Tibial nerve (tissue), 4 donors: ENCODE measurements around the gene ADM5. TPM values are rescaled to one million over a fixed set of nuclear protein-coding genes. Genes with fewer than 3 reads are reported as not detected.

ENCODE experiments used
- DNase-seq, 2 donors: peaks; one replicate each; pipeline ENCODE4 v3.0.0-alpha.2; 2019; ENCODE audit warnings: low spot score in 2 of 2
- H3K27ac ChIP-seq, 4 donors: fragments of 200-600 bp; sonication (generic) in 3 of 4; one replicate each; pipeline ENCODE4 v1.5.1; 2017 to 2019; ENCODE audit warnings: mild to moderate bottlenecking in 1 of 4
- H3K27me3 ChIP-seq, 2 donors: fragments of 200-600 bp; sonication (generic) in 1 of 2; one replicate each; pipeline versions ENCODE4 v1.5.1 to v1.6.0; 2017 to 2019
- H3K36me3 ChIP-seq, 3 donors: fragments of 200-600 bp; sonication (generic); one replicate each; pipeline ENCODE4 v1.5.1; 2018 to 2019
- H3K4me1 ChIP-seq, 4 donors: fragments of 200-600 bp; sonication (generic) in 3 of 4; one replicate each; pipeline ENCODE4 v1.5.1; 2017 to 2019
- H3K4me3 ChIP-seq, 4 donors: fragments of 200-600 bp; sonication (generic) in 3 of 4; one replicate each; pipeline ENCODE4 v1.5.1; 2017 to 2019; ENCODE audit warnings: mild to moderate bottlenecking in 1 of 4, moderate library complexity in 1 of 4
- H3K9me3 ChIP-seq, 4 donors: fragments of 200-600 bp; sonication (generic) in 3 of 4; one replicate each; pipeline ENCODE4 v1.5.1; 2017 to 2019
- CTCF ChIP-seq, 5 experiments: fragments of 200-600 bp in 3 of 5; fragments of 450-650 bp in 2 of 5; sonication (generic) in 3 of 5; IDR thresholded peaks; one replicate each; pipeline ENCODE4 v1.5.1; 2016 to 2019; ENCODE audit warnings: antibody characterized with exemption in 5 of 5, mild to moderate bottlenecking in 3 of 5, moderate library complexity in 2 of 5
- EP300 ChIP-seq, 2 donors: sonication (generic); formaldehyde crosslinking; IDR thresholded peaks; one replicate each; pipeline ENCODE4 v1.6.1; 2017; ENCODE audit warnings: antibody characterized with exemption in 2 of 2, mild to moderate bottlenecking in 1 of 2
- POLR2A ChIP-seq, 2 donors: fragments of 450-650 bp; IDR thresholded peaks; one replicate each; pipeline ENCODE4 v1.6.1; 2017; ENCODE audit warnings: antibody characterized with exemption in 2 of 2, mild to moderate bottlenecking in 2 of 2, moderate library complexity in 2 of 2
- WGBS, 2 donors: methylation state at CpG; one replicate each; pipeline ENCODE4 v1.1.5; 2018; 5-methylcytosine and 5-hydroxymethylcytosine counted together
- total RNA-seq, 4 donors: library from RNA; depleted of rRNA; stranded (reverse); fragments of >200 nt; gene quantifications; one replicate each; pipeline ENCODE4 v1.1.0, GENCODE V29; 2016

Gene ADM5
- total RNA-seq, 4 donors from 2014 or later, result 1.5 to 4.3 TPM; not detected in 2

DNA sequence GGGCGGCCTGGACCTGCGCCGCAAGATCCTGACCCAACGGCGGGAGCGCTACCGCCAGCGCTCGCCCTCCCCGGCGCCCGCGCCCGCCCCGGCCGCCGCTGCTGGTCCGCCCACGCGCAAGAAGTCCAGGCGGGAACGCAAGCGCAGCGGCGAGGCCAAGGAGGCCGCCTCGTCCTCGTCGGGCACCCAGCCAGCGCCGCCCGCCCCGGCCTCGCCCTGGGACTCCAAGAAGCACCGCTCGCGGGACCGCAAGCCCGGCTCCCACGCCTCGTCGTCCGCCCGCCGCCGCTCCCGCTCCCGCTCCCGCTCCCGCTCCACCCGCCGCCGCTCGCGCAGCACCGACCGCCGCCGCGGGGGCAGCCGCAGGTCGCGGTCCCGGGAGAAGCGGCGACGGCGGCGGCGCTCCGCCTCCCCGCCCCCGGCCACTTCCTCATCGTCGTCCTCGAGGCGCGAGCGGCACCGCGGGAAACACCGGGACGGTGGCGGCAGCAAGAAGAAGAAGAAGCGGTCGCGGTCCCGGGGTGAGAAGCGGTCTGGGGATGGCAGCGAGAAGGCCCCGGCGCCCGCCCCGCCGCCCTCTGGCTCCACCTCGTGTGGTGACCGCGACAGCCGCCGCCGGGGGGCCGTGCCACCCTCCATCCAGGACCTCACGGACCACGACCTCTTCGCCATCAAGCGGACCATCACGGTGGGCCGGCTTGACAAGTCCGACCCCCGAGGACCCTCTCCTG is 37.4 kb upstream of the ADM5 start:
- Histone ChIP-seq H3K9me3 (no peaks in the 10 kb centered on the region), H3K4me3 (no peak overlapping the region), H3K27ac (no peak overlapping the region), H3K4me1 (no peaks in the 10 kb centered on the region), H3K27me3 (no peaks in the 10 kb centered on the region), H3K36me3 (peaks cover 5 to 100% (median 39%) of the 10 kb centered on the region in 3 donors)
- no peak for TF ChIP-seq CTCF (IDR thresholded peaks at IDR 0.05)
- TF ChIP-seq EP300 (IDR thresholded peaks at IDR 0.05), result no peak
- TF ChIP-seq POLR2A (IDR thresholded peaks at IDR 0.05), result no peak
- 97% methylated on average over 95 to 108 of the region's 110 CpGs for WGBS, 2 donors
- DNase-seq, result no peak

- Histone ChIP-seq H3K36me3 (peaks cover 5 to 100% (median 45%) of the 10 kb centered on the region in 3 donors), H3K4me1 (no peaks in the 10 kb centered on the region), H3K9me3 (no peaks in the 10 kb centered on the region), H3K27me3 (no peaks in the 10 kb centered on the region), H3K4me3 (no peak overlapping the region), H3K27ac (no peak overlapping the region)
- TF ChIP-seq EP300 (IDR thresholded peaks at IDR 0.05) (no peak), CTCF (IDR thresholded peaks at IDR 0.05) (no peak), POLR2A (IDR thresholded peaks at IDR 0.05) (no peak)
- no peak for DNase-seq
- 93 to 95% methylated on average over 55 to 57 of the region's 58 CpGs for WGBS, 2 donors
Observed at GRCh38 chr19:49652551-49653465, 36.6 kb upstream of the ADM5 start.

GRCh38 chr19:49653466-49653806 is 36.0 kb upstream of the ADM5 start:
- no peak for DNase-seq
- 74 to 87% methylated on average over 11 to 13 of the region's 13 CpGs for whole genome bisulfite sequencing, 2 donors
- H3K27ac ChIP-seq, result no peak overlapping the region
- H3K36me3 ChIP-seq, result peaks cover 5 to 100% (median 50%) of the 10 kb centered on the region in 3 donors
- no peak for TF ChIP-seq POLR2A (IDR thresholded peaks at IDR 0.05)
- TF ChIP-seq EP300 (IDR thresholded peaks at IDR 0.05), result no peak
- TF ChIP-seq CTCF (IDR thresholded peaks at IDR 0.05), result no peak
- no peaks in the 10 kb centered on the region for H3K9me3 ChIP-seq
- no peaks in the 10 kb centered on the region for H3K27me3 ChIP-seq
- H3K4me3 ChIP-seq, result no peak overlapping the region
- H3K4me1 ChIP-seq, result no peaks in the 10 kb centered on the region

DNA sequence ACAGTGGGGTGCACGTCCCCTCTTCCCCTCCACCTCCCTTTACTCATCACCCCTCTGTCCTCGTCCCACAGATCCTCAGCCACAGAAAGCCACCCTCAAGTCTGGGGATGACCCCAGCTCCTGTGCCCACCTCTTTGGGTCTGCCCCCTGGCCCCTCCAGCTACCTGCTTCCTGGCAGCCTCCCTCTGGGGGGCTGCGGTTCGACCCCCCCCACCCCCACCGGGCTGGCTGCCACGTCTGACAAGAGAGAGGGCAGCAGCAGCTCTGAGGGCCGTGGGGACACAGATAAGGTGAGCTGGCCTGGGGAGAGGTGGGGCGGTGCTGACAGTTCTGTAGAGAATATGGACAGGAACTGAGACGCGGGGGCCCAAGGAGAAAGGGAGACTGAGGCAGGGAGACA is 34.8 kb upstream of the ADM5 start:
- no peak for DNase-seq
- no peaks in the 10 kb centered on the region for H3K27me3 ChIP-seq
- H3K9me3 ChIP-seq, result no peaks in the 10 kb centered on the region
- no peak for TF ChIP-seq POLR2A (IDR thresholded peaks at IDR 0.05)
- no peak for TF ChIP-seq EP300 (IDR thresholded peaks at IDR 0.05)
- no peak for TF ChIP-seq CTCF (IDR thresholded peaks at IDR 0.05)
- H3K27ac ChIP-seq, result no peak overlapping the region
- 88 to 91% methylated on average over 9 to 10 of the region's 10 CpGs for WGBS, 2 donors
- no peaks in the 10 kb centered on the region for H3K4me1 ChIP-seq
- peaks cover 5 to 100% (median 56%) of the 10 kb centered on the region in 3 donors for H3K36me3 ChIP-seq
- H3K4me3 ChIP-seq, result no peak overlapping the region
